ENCODE measurements around the gene ZG16. TPM values are rescaled to one million over a fixed set of nuclear protein-coding genes. Genes with fewer than 3 reads are reported as not detected.

Gene ZG16
- polyA plus RNA-seq, 3 donors = not detected

DNA sequence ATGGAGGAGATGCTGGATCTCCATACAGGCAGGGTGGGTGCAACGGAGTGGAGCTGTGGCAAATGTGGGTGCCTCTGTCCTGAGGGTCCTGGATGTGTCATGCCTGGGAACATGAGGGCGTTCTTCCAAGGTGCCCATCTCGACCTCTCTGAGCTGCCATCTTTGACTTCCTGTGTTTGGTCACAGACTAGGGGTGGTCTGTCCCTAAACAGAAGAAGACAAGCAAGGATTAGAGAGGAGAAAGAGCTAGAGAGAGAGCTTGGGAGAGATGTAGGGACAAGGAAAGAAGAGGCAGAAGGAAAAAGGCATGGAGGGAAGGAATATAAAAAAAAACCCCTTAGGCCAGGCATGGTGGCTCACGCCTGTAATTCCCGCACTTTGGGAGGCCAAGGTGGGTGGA lies 3.3 kb upstream of the ZG16 start:
- Histone ChIP-seq H3K9me3 (replicated peaks in 1 of 2; ENCODE audit: control insufficient read depth in 1 of 2, insufficient read depth in 1 of 2, low read length in 2 of 2) (no peaks in the 10 kb centered on the region), H4K20me1 (ENCODE audit: insufficient read depth, low read length) (no peaks in the 10 kb centered on the region), H3K4me2 (replicated peaks; ENCODE audit: extremely low read depth, low read length, poor library complexity, severe bottlenecking) (no peak overlapping the region), H3K36me3 (replicated peaks in 1 of 2; ENCODE audit: control insufficient read depth in 1 of 2, insufficient read depth in 2 of 2, low read length in 2 of 2) (no peaks in the 10 kb centered on the region), H3K4me3 (replicated peaks in 1 of 3; ENCODE audit: low read depth in 2 of 3, low read length in 3 of 3) (no peak overlapping the region), H3K4me1 (ENCODE audit: control insufficient read depth in 1 of 2, insufficient read depth in 2 of 2, low read length in 2 of 2) (peaks cover 25 to 27% of the 10 kb centered on the region in 2 donors), H2AFZ (ENCODE audit: insufficient read depth, low read depth, low read length, poor library complexity, severe bottlenecking) (no peak overlapping the region), H3K79me2 (ENCODE audit: insufficient read depth, low read length) (no peaks in the 10 kb centered on the region), H3K27ac (ENCODE audit: low read depth in 1 of 2, low read length in 2 of 2) (no peak overlapping the region), H3K9ac (ENCODE audit: insufficient read depth, low read length, poor library complexity, severe bottlenecking) (no peak overlapping the region), H3K27me3 (ENCODE audit: control insufficient read depth in 2 of 2, insufficient read depth in 2 of 2, low read length in 2 of 2) (no peaks in the 10 kb centered on the region)
- intact Hi-C loops (cut with micrococcal nuclease) = no loop called here
- no peak for DNase-seq
- TF ChIP-seq, protein P1, sequence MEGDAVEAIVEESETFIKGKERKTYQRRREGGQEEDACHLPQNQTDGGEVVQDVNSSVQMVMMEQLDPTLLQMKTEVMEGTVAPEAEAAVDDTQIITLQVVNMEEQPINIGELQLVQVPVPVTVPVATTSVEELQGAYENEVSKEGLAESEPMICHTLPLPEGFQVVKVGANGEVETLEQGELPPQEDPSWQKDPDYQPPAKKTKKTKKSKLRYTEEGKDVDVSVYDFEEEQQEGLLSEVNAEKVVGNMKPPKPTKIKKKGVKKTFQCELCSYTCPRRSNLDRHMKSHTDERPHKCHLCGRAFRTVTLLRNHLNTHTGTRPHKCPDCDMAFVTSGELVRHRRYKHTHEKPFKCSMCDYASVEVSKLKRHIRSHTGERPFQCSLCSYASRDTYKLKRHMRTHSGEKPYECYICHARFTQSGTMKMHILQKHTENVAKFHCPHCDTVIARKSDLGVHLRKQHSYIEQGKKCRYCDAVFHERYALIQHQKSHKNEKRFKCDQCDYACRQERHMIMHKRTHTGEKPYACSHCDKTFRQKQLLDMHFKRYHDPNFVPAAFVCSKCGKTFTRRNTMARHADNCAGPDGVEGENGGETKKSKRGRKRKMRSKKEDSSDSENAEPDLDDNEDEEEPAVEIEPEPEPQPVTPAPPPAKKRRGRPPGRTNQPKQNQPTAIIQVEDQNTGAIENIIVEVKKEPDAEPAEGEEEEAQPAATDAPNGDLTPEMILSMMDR (IDR thresholded peaks at IDR 0.05) = no peak
- Mint-ChIP-seq H3K4me3 (no peak overlapping the region), H3K27me3 (ENCODE audit: low read depth in 3 of 3) (peaks cover 0 to 8% (median 4%) of the 10 kb centered on the region in 3 donors), H3K36me3 (no peaks in the 10 kb centered on the region), H3K9me3 (peaks cover 0 to 2% (median 0%) of the 10 kb centered on the region in 7 donors), H3K4me1 (peaks cover 31% of the 10 kb centered on the region), H3K27ac (peak overlapping the region in 3 of 7 donors; percentile 7 to 58 (median 44))
- WGBS (ENCODE audit: insufficient coverage) = 100% methylated on average over 3 of the region's 5 CpGs

GRCh38 chr16:29775742-29776408 lies 2.2 kb upstream of the ZG16 start:
- no peaks in the 10 kb centered on the region for H3K36me3 Mint-ChIP-seq
- peak overlapping the region in 1 of 7 donors; percentile 48 for H3K27ac Mint-ChIP-seq
- H3K4me3 Mint-ChIP-seq = no peak overlapping the region
- no peak overlapping the region for H2AFZ ChIP-seq (ENCODE audit: insufficient read depth, low read depth, low read length, poor library complexity, severe bottlenecking)
- no peak overlapping the region for H3K27ac ChIP-seq (ENCODE audit: low read depth in 1 of 2, low read length in 2 of 2)
- peaks cover 0 to 2% (median 0%) of the 10 kb centered on the region in 7 donors for H3K9me3 Mint-ChIP-seq
- TF ChIP-seq, protein P1 (IDR thresholded peaks at IDR 0.05) = no peak
- peaks cover 24% of the 10 kb centered on the region for H3K4me1 Mint-ChIP-seq
- peaks cover 0 to 8% (median 4%) of the 10 kb centered on the region in 3 donors for H3K27me3 Mint-ChIP-seq (ENCODE audit: low read depth in 3 of 3)
- no peak overlapping the region for H3K4me2 ChIP-seq (replicated peaks; ENCODE audit: extremely low read depth, low read length, poor library complexity, severe bottlenecking)
- H3K9ac ChIP-seq (ENCODE audit: insufficient read depth, low read length, poor library complexity, severe bottlenecking) = no peak overlapping the region
- intact Hi-C loops (cut with micrococcal nuclease) = no loop called here
- WGBS (ENCODE audit: insufficient coverage) = 100% methylated on average over 1 of the region's 4 CpGs
- H4K20me1 ChIP-seq (ENCODE audit: insufficient read depth, low read length) = no peaks in the 10 kb centered on the region
- no peak overlapping the region for H3K4me3 ChIP-seq (replicated peaks in 1 of 3; ENCODE audit: low read depth in 2 of 3, low read length in 3 of 3)
- H3K36me3 ChIP-seq (replicated peaks in 1 of 2; ENCODE audit: control insufficient read depth in 1 of 2, insufficient read depth in 2 of 2, low read length in 2 of 2) = no peaks in the 10 kb centered on the region
- peaks cover 20% of the 10 kb centered on the region in 2 donors for H3K4me1 ChIP-seq (ENCODE audit: control insufficient read depth in 1 of 2, insufficient read depth in 2 of 2, low read length in 2 of 2)
- no peaks in the 10 kb centered on the region for H3K79me2 ChIP-seq (ENCODE audit: insufficient read depth, low read length)
- no peaks in the 10 kb centered on the region for H3K9me3 ChIP-seq (replicated peaks in 1 of 2; ENCODE audit: control insufficient read depth in 1 of 2, insufficient read depth in 1 of 2, low read length in 2 of 2)
- DNase-seq = no peak
- no peaks in the 10 kb centered on the region for H3K27me3 ChIP-seq (ENCODE audit: control insufficient read depth in 2 of 2, insufficient read depth in 2 of 2, low read length in 2 of 2)

Data from CD14-positive monocyte (primary cell).